ENCODE results near the gene CXCL14.

CXCL14 gene

DNA sequence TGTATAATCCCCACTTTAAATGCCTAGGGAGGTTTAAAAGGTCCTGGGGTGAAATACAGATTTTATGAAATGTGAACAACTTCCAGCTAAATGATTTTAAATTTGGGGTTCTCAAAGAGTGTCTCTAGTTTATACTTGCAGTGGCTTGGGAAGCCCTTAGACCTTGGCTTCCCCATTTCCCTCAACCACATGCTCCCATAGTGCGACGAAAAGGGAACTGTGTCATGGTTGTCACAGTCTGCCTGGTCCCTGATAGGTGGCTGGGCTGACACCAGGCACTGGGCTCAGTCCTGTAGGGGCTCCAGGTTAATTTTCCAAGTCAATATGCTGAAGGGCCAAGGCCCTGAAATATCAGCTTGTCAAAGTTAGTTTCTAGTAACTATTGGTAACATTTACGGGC, 10.4 kb upstream of the CXCL14 start:
- no peak overlapping the region for H3K4me3 ChIP-seq (ENCODE audit: low read length)
- DNase-seq (ENCODE audit: low read depth): no peak
- TF ChIP-seq, protein P1, sequence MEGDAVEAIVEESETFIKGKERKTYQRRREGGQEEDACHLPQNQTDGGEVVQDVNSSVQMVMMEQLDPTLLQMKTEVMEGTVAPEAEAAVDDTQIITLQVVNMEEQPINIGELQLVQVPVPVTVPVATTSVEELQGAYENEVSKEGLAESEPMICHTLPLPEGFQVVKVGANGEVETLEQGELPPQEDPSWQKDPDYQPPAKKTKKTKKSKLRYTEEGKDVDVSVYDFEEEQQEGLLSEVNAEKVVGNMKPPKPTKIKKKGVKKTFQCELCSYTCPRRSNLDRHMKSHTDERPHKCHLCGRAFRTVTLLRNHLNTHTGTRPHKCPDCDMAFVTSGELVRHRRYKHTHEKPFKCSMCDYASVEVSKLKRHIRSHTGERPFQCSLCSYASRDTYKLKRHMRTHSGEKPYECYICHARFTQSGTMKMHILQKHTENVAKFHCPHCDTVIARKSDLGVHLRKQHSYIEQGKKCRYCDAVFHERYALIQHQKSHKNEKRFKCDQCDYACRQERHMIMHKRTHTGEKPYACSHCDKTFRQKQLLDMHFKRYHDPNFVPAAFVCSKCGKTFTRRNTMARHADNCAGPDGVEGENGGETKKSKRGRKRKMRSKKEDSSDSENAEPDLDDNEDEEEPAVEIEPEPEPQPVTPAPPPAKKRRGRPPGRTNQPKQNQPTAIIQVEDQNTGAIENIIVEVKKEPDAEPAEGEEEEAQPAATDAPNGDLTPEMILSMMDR (conservative IDR thresholded peaks at IDR 0.05; ENCODE audit: low read length): no peak

DNA sequence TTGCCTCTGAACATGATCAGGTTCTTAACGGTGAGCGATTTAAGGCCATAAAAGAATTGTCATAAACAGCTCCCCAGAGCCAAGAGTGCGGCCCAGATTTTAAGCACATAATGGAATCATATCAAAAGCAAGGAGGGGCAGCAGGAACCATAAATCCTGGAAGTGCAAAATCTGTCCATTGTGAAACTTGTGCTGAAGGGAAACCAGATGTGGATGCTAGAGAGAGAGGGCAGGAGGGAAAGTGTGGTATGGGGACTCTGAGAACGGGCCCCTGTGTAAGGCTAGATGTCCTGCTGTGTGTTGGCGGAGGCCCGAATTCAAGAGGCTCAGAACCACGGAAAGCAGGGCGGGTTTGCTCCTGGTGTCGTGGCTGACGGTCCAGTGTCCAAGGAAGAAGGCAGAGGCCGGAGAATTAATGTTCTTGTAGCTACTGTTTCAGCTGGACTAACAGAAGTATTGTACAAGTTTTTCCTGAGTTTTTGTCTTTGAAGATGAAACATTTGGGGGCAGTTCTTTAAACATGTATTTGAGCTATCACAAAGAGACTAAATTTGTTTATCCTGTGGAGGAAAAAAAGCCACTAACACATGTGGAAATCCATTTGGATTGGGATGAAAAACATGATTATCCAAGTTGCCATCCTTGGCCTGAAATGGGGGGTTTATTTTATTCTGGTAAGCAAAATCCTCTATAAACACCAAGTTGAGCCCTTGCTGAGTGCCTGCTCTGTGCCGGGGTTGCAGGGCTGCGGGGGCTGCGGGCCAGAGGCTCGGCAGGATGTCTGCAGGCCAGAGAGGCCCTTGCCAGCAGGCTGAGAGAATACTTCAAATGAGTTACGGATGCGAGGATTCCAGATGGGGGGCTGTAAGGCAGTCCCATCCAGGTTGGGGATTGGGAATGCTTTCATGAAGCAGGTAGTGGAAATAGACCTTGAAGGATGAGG, 9.2 kb upstream of the CXCL14 start:
- TF ChIP-seq, protein P1 (conservative IDR thresholded peaks at IDR 0.05; ENCODE audit: low read length): no peak
- no peak for DNase-seq (ENCODE audit: low read depth)
- H3K4me3 ChIP-seq (ENCODE audit: low read length): no peak overlapping the region

DNA sequence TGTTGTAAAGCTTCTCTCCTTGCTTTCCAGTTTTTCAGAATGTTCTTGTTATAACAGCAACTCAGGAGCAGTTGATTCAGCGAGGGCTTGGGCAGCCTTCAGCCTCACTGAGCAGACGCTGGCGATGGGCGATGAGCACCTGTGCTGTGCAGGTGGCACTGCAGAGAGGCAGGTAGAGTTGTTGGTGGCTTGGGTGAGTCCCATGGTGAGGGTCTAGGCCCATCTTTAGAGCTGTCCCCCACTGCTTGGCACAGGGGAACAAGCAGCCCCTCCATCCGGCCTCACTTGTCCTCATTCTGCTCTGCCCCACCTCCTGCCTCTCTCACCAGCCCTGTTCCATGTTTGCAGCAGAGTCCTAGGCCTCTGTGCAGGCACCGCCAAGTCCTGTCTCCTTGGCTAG, 6.1 kb upstream of the CXCL14 start:
- no peak for DNase-seq (ENCODE audit: low read depth)
- no peak overlapping the region for H3K4me3 ChIP-seq (ENCODE audit: low read length)
- TF ChIP-seq, protein P1 (conservative IDR thresholded peaks at IDR 0.05; ENCODE audit: low read length): no peak

DNA sequence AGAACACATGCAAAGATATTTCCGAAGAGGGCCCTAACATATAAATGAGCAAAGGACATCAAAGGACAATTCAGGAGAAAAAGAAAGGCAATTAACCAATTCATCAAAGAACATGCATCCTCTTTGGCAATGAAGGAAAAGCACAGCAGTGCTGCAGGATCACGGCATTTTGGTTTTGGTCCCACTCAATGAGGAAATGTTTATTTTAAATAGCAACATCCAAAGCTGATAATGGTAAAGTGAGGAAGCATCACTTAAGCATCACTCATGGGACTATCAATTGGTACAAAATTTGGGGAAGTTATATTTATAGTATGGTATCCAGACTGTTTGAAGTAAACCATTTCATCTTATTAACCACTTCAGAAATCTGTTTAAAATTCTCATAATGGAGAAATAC, 5.5 kb upstream of the CXCL14 start:
- no peak for DNase-seq (ENCODE audit: low read depth)
- TF ChIP-seq, protein P1 (conservative IDR thresholded peaks at IDR 0.05; ENCODE audit: low read length): no peak
- H3K4me3 ChIP-seq (ENCODE audit: low read length): no peak overlapping the region

DNA sequence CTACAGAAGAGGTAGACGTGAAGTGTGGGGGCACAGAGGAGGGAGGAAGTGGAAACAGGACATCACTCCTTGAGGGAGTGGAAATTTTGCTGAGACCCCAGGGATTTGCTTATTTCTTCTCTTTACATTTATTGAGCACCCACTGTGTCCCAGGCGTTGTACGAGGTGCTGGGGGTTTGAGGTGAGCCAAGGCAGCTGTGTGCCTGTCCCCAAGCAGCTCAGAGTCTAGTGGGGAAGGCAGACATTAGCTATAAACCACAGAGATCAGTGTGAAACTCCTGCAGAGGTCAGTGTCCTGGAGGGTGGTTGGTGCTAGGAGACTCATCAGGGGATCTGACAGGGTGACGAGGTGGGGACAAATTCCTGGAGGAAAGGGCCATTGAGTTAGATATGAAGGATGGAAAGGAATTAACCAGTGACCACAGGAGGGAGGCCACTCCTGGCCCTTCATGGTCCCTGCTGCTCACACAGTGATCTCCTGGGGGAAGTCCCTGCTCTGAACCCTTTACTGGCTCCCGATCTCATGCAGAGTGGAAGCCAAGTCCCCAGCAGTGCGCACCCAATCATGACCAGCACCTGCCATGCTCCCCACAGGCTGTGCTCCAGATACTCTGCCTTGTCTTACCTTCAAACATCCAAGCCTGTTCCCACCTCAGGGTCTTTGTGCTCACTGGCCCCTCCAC, 3.4 kb upstream of the CXCL14 start:
- no peak for DNase-seq (ENCODE audit: low read depth)

DNA sequence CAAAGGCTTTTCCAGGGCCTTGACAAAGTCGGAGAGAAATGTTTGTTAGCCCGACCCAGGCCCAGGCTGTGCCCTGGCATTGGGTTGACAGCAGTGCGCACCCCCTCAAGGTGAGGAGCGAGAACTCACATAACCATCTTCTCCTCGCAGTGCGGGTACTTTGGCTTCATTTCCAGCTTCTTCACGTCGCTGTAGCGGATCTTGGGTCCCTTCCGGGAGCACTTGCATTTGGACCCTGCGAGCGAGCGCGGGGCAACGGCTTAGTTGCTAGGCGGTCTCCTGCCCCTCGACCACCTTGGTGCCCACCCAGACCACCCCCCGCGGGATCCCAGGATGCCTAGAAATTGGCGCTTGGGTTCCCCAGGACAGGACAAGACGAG, 496 bp downstream of the CXCL14 start:
- TF ChIP-seq, protein P1 (conservative IDR thresholded peaks at IDR 0.05; ENCODE audit: low read length): no peak
- no peak for DNase-seq (ENCODE audit: low read depth)
- H3K4me3 ChIP-seq (ENCODE audit: low read length): peak overlapping the region; percentile 49

More for the DNA sequence above, 3.4 kb upstream of the CXCL14 start:
- TF ChIP-seq, protein P1 (conservative IDR thresholded peaks at IDR 0.05; ENCODE audit: low read length): no peak
- no peak overlapping the region for H3K4me3 ChIP-seq (ENCODE audit: low read length)

Data from AG10803 (cell line).